DMS 273 treated with DMSO at 0.1 percent for 48 hours (cell line): ENCODE data around the gene STK16.
"Not testable (repeated sequence)": the region's sequence is repeated elsewhere in the genome, so short reads cannot be mapped to it uniquely, and the experiment has no call there.

Experiments used
- DNase-seq: peaks from one replicate; lab custom pipeline; 2025; lab: John Stamatoyannopoulos, UW

Gene STK16

GRCh38 chr2:219271021-219271420 is 25.7 kb downstream of the STK16 start:
- DNase-seq, result no peak

DNA sequence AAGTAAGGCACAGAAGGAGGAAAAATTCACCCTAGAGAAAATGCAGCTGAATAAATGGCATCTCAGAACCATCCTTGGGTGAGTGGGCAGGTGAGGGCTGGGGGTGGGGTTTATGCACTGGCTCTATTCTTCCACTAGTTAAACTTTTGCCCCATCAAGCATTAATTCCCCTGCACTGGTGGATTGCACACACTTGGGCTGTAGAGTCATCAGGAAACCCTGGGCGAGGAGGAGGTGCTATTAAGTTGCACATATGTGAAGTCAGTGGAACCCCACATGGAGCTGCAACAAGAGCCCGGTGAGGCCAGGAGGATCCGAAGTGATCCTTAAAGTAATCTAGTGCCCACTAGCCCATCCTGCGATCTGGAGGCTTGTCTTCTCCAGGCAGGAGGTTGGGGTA is 27.1 kb downstream of the STK16 start:
- no peak for DNase-seq

DNA sequence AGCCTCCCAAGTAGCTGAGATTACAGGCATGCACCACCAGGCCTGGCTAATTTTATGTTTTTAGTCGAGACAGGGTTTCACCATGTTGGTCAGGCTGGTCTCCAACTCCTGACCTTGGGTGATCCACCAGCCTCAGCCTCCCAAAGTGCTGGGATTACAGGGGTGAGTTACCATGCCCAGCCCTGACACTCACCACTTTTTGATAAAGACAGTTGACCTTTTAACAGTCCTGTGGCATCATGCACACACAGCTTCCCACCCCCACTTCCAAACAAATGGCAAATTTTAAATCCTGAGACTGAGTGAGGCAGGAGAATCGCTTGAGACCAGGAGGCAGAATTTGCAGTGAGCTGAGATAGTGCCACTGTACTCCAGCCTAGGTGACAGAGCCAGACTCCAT is 27.7 kb downstream of the STK16 start:
- DNase-seq, result no peak

GRCh38 chr2:219273937-219274336 is 28.7 kb downstream of the STK16 start:
- no peak for DNase-seq

- no peak for DNase-seq
These were observed 29.2 kb downstream of the STK16 start for GRCh38 chr2:219274361-219274921.

- peak; percentile 55 for DNase-seq
These were observed 32.7 kb downstream of the STK16 start for GRCh38 chr2:219277703-219278654.

DNA sequence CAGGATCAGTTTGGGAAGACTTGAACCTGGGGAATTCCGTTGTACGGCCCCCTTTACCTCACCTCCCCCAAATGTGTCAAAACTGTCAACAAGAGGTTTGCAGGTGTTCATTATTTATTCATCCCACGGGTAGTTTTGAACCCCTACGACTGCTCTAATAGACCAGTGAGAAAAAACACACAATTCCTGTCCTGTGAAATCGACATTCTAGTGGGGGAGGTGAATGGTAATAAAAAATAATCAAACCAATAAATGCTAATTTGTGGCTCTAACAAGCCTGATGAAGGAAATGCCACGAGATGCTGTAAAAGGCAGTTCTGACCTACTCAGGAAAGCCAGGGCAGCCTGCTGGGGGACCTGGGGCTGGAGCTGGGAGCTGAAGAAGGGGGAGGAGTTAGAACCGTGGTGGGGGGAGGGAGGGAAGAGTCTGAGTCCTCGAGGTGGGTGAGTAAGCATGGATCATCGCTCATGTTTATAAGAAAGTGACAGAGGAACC is 33.4 kb downstream of the STK16 start:
- no peak for DNase-seq

GRCh38 chr2:219279151-219279915 is 34.1 kb downstream of the STK16 start, which contains the start of gene DNAJB2:
Gene DNAJB2, plus strand, starts transcription at chr2:219279366. Its CDS starts 468 bp downstream, at chr2:219279834.
- peak; percentile 95 for DNase-seq

DNA sequence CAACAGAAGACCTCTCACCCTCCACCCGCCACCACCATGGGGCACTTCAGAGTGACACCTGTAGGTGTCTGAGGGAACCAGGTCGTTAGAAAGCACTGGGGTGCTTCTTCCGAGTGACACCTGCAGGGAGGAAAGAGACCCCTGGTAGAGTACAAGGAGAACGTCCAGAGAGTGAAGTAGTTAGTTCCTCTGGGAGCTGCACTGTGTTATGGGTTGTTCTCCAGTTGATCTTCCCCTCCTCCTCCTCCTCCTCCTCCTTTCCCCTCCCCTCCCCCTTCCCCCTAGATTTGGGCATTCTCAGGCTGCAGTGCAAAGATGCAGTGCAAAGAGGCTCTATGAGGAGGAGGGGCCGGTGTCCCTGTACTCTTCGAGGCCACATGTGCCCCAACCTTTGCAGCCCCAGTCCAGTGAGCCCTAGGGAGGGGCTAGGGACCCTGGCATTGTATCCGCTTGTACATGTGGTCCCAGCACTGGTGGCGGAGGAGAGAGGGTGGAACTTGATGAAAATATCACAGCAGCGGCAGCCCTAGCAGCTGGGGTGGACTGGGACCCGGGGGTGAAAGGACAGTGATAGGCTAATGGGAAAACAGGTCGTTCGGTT is 34.7 kb downstream of the STK16 start:
- DNase-seq, result no peak

DNA sequence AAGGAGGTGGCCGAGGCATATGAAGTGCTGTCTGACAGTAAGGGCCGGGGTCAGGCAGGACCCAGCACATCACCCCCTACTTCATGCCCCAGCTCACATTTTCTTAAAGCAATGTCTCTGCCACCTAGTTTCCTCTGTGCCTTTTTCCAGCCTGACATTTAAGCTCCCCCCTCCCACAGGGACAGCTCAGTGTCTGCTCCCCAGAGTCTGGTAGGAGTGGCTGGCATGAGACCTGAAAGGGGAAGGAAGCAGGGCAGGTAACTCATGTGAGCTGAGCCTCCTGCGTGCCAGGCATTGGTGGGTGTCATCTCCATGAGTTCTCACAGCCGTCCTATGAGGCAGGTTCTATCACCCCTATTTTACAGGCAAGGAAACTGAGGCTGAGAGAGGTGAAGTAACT is 35.4 kb downstream of the STK16 start:
- no peak for DNase-seq

DNA sequence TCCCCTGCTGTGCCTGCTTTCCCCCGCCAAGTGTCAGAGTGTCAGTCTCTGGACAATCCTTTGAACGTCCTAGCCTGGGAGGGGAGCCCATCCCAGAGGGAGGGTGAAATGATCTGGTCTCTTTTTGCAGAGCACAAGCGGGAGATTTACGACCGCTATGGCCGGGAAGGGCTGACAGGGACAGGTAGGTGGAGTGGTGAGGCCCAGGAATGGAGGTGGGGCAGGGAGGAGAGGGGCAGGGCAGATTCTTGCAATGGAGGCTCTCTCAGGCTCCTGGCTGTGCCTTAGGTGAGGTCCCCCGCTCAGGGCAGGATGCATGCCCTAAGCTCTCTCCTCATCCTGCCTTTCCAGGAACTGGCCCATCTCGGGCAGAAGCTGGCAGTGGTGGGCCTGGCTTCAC is 36.3 kb downstream of the STK16 start:
- DNase-seq, result no peak

- no peak for DNase-seq
These were observed 37.1 kb downstream of the STK16 start for GRCh38 chr2:219282375-219282774.

DNA sequence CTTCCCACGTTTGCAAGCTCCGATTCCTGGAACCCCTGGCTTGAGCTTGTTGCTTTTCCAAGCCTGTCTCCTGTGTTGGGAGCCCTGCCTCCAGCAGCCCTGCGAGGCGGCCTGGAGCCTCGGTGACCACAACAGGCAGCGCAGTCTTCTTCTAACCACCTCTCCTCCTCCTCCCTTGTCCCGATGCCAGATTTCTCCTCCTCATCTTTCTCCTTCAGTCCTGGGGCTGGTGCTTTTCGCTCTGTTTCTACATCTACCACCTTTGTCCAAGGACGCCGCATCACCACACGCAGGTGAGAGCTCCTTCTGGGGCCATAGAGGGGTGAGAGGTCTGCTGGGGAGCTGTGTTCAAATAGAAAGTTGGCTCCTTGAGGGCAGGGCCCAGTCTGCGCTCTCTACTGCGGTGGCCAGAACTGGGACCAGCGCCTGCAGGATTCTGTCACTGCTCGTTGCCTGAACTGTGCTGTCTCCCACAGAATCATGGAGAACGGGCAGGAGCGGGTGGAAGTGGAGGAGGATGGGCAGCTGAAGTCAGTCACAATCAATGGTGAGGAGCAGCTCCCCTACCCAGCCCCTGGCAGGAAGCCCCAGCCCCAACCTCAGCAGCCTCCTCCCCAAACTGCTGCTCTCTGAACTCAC is 37.8 kb downstream of the STK16 start:
- DNase-seq, result no peak

DNA sequence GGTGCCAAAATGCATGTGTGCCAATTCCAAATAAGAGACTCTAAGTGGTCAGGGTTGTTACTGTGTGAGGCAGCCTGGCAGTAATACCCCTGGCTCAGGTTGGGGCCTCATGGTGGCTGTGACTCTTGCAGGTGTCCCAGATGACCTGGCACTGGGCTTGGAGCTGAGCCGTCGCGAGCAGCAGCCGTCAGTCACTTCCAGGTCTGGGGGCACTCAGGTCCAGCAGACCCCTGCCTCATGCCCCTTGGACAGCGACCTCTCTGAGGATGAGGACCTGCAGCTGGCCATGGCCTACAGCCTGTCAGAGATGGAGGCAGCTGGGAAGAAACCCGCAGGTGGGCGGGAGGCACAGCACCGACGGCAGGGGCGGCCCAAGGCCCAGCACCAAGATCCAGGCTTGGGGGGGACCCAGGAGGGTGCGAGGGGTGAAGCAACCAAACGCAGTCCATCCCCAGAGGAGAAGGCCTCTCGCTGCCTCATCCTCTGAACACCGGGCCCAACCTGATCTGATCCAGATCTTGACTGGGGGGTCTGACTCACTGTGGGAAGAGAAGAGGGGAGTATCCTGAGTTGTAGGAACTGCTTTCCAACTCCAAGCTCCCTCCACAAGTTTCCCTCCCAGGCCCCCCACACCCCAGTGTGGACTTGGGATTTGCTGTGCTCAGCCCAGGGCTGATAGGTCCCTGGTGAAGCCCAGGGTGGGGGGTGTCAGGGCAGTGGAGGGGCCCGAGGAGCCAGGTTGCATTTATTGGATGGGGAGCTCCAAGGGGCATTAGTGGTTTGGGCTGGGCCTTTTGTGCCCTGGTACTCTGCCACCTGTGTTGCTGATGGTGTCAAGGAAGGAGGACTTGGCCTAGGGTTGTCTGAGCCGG is 39.5 kb downstream of the STK16 start:
- DNase-seq, result no peak

DNA sequence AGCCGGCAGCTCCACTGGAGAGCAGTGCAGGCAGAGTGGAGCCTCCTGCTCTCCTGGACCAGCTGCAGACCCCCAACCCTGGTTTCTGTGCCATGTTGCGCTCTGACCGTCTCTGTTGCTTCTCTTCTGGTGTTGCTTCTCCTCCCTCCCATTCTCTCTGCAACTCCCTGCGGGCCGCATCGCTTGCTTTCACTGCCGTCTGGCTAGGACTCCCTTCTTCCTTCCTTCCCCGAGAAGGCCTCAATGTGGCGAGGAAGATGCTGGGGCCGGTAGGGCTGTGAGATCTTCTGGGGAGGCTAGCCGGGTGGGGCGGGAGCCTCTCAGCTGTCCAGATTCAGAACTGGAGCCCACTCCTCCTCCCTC is 40.1 kb downstream of the STK16 start:
- no peak for DNase-seq

DNA sequence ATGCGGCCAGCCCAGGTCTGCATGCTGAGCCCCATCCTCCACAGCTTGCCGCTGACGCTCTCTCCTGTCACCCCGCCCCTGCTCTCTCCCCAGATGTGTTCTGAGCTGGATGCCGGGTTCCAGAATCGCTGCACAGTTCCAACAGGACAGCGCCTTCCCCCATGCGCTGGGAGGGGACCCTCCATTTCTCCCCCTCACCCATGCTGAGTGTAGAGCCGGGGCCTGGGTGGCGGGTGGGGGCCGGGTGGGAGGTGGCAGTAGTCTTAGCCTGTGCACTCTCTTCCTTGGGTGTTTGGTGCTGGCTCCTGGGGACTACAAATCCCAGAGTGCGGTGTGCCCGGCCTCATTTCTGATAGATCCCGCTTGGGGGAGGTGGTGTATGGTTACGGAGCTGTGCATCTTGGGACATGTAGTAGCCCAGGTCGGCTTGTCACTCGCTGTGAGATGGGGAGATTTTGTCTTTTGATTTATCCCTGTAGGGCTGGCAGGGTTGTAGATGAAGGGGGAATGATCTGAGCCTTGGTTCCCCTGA is 40.7 kb downstream of the STK16 start:
- DNase-seq, result peak; percentile 56

DNA sequence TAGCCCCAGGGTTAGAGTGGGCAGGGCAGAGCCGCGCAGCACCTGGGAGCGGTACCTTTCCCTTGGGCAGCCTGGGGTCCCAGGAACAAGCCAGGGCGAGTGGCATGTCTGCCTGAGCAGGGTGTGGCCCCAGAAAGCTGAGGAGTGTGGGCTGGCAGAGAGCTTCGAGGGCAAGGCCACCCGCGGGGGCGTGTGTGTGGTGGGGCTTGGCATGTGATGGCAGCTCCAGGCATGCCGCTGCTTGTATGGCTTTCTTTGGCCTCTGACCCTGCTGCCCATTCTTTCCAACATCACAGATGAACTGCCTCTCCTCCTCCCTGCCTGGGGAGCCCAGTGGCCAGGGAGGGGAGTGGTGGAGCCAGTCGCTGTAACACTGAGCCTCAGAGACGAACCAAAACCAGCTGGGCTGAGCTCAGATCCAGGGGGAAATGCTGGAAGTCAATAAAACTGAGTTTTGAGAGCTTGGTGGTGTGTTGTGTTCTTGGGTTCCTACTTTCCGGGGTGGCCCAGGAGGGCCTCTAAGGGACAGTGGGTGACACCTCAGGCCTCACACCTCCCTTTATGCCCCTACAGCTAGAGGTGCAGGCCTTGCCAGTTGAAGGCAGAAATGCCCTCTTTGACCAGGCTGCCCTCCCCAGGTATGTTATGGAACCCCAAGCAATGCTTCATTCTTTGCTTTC is 41.3 kb downstream of the STK16 start:
- DNase-seq, result no peak

DNA sequence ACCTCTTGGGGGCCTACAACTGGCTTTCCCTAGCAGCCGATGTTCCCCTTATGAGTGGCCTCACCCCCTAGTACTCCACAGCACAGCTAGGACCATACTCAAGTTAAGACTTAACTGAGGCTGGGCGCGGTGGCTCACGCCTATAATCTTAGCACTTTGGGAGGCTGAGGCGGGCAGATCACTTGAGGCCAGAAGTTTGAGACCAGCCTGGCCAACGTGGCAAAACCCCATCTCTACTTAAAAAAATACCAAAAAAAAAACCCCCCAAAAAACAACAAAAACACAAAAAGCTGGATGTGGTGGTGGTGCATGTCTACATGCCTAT is 41.8 kb downstream of the STK16 start:
- not testable (repeated sequence) for DNase-seq

DNA sequence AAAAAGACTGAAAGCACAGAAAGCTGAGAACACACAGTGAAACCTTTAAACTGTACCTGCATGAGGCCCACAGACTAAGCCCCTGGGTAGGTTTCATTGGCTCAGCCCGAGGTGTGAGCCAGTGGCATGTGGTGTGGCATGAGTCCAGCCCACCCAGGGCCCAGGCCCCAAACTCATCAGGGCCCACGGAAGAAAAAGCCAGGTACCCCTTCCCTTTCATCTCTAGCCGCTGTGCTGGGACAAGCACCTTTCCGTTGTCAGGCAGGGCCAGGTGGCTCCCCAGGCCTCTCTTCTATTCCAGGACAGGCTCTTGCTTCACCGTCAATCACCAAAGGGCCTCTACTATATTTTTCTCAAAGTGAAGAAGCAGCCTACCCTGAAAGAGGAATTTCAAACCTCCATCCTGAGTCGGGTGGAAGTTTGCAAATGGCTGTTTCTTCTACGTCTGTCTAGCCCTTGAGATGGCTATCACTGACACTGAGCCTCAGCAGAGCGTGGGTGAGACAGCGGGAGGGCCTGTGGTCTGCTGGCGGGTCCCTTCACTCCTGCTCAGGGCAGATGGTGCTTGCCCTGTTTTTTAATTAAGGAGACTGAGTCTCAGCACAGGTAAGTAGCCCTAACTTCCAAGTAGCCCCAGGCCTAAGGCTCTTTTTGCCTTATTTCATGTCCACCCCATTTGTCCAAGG is 42.4 kb downstream of the STK16 start:
- no peak for DNase-seq

DNA sequence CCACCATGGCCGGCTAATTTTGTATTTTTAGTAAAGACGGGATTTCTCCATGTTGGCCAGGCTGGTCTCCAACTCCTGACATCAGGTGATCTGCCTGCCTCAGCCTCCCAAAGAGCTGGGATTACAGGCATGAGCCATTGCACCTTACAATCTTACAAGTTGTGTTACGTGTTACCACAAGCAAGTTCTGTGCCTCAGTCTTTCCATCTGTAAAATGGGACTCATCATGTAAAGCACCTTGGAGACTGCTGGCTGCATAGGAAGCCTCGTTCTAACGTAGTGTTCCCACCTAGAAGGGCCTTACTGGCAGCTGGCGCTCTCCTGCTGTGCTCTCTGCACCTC is 43.9 kb downstream of the STK16 start:
- DNase-seq, result no peak
